Spinal cord (tissue), 10 donors: ENCODE results near the gene CTLA4. TPM values are rescaled to one million over a fixed set of nuclear protein-coding genes. Genes with fewer than 3 reads are reported as not detected.

Experiments used
- DNase-seq, 6 donors: peaks; one replicate each; pipeline versions ENCODE4 v3.0.0 to v3.0.0-alpha.2; 2013 to 2015; ENCODE audit warnings: low spot score in 6 of 6, low read depth in 4 of 6
- H3K27ac ChIP-seq: one replicate; pipeline ENCODE4 v1.5.1; 2013; ENCODE audit warnings: low read depth, low read length, control low read depth
- H3K27me3 ChIP-seq: one replicate; pipeline ENCODE4 v1.6.1; 2013; ENCODE audit warnings: low read length; ENCODE audit not compliant: control insufficient read depth, insufficient read depth
- H3K36me3 ChIP-seq: one replicate; pipeline ENCODE4 v1.6.1; 2013; ENCODE audit warnings: low read length; ENCODE audit not compliant: control insufficient read depth, insufficient read depth
- H3K4me1 ChIP-seq: one replicate; pipeline ENCODE4 v1.6.1; 2013; ENCODE audit warnings: low read length; ENCODE audit not compliant: control insufficient read depth, insufficient read depth
- H3K4me3 ChIP-seq: one replicate; pipeline ENCODE4 v1.5.1; 2013; ENCODE audit warnings: low read depth, low read length, control low read depth
- H3K9me3 ChIP-seq: one replicate; pipeline ENCODE4 v1.6.1; 2013; ENCODE audit warnings: low read length; ENCODE audit not compliant: control insufficient read depth, insufficient read depth
- WGBS: methylation state at CpG from one replicate; pipeline ENCODE4 v1.1.5; 2013; ENCODE audit warnings: missing lambda C conversion rate; ENCODE audit not compliant: insufficient coverage; 5-methylcytosine and 5-hydroxymethylcytosine counted together
- polyA plus RNA-seq, 2 donors: library from polyadenylated mRNA; unstranded; fragments of 120-200 nt; gene quantifications; one replicate each; pipeline ENCODE4 v1.2.1, GENCODE V29; 2013; ENCODE audit not compliant: insufficient read length in 2 of 2
- total RNA-seq, 2 donors: library from RNA; depleted of rRNA in 1 of 2; stranded (reverse); fragments of 120-200 nt in 1 of 2; fragments of >200 nt in 1 of 2; gene quantifications; one replicate each; pipeline versions ENCODE4 v1.2.3 to v1.2.4, GENCODE V29; 2013 to 2014
- donor health status: healthy.

Gene CTLA4
- total and polyA plus RNA-seq, 4 donors: 0.24 to 0.33 (median 0.30) TPM; not detected in 1

DNA sequence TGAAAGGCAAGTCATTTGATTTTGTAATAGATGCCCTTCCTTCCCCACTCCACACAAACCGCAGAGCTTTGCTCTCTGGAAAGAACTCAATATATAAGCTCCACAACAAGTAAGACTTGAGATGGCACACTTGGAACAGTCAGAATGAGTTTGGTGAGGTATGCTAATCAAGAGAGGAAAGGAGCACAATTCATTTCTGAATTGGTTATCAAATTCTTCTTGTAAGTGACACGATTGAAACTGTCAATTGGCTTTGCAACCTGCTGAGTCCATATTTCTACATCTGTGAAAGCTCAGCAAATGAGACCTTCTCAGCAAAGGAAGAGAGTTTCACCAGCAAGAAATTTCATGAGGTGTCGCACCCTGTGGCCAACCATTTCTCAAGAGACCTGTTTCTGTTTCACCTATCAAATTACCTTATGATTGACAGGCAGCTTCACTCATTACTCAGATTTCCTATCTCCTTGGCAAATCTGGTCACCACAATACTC is 19.1 kb downstream of the CTLA4 start:
- no peak overlapping the region for H3K4me3 ChIP-seq
- WGBS: 100% methylated on average over 2 of the region's 3 CpGs
- no peaks in the 10 kb centered on the region for H3K4me1 ChIP-seq
- no peak for DNase-seq
- no peaks in the 10 kb centered on the region for H3K36me3 ChIP-seq
- no peaks in the 10 kb centered on the region for H3K9me3 ChIP-seq
- peak overlapping the region; percentile 12 for H3K27ac ChIP-seq
- H3K27me3 ChIP-seq: no peaks in the 10 kb centered on the region

DNA sequence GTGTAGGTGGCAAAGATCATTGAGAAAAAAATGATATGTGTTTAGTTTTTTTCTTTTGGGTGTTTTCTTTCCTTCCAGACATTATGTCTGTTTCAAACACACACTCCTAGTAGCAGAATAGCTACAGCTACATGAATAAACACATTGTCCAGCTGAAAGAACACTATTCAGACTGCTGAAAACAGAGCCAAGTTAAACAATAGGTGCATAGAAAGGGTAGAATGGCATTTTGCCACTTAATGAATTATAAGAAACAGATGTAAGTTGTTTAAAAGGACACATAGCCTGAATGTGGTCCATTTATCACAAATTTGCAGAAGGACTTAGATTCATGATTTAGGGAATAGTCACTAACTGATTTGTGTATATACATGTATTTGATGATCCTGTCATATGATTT is 20.1 kb downstream of the CTLA4 start:
- no peaks in the 10 kb centered on the region for H3K9me3 ChIP-seq
- H3K36me3 ChIP-seq: no peaks in the 10 kb centered on the region
- no peaks in the 10 kb centered on the region for H3K4me1 ChIP-seq
- no peak overlapping the region for H3K27ac ChIP-seq
- peak in 2 of 6 donors; percentile 45 to 75 for DNase-seq
- no peak overlapping the region for H3K4me3 ChIP-seq
- H3K27me3 ChIP-seq: no peaks in the 10 kb centered on the region

DNA sequence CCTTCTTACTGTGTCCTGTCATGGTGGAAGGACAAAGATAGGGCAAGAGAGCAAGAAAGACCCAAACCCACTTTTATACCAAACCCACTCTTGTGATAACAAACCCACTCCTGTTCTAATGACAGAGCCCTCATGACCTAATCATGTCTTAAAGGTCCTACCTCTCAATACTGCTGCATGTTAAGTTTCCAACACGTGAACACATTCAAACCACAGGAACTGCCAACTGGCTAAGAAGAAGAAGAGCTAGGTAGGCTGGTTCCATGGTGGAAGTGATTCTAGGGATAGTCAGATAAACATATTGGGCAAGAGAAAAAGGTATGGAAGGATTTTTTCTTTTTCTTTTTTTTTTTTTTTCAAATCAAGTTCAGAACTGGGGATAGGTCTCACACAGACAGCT is 22.0 kb downstream of the CTLA4 start:
- Histone ChIP-seq H3K27me3 (no peaks in the 10 kb centered on the region), H3K27ac (no peak overlapping the region), H3K36me3 (no peaks in the 10 kb centered on the region), H3K4me1 (peaks cover 8% of the 10 kb centered on the region), H3K4me3 (no peak overlapping the region), H3K9me3 (no peaks in the 10 kb centered on the region)
- WGBS: no CpG with 5 or more reads among the region's 1 CpG
- DNase-seq: no peak

DNA sequence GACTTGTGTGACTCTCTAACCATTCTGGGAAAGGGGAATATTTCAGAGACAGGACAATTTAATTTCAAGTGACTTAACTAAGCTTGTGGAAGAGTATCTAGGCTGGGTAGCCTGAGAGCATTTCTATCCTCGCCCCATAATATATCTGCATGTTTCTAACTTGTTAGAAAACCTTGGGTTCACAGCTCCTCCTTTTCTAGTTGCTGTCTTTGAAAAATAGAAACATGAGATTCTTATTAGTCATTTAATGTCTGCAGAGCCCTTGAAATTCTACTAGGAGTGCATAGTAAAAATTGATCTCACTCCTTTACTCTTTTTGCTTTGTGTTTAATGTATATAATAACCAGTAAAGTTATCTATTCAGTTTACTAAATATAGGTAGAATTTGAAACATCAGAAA is 22.4 kb downstream of the CTLA4 start:
- Histone ChIP-seq H3K27me3 (no peaks in the 10 kb centered on the region), H3K4me3 (no peak overlapping the region), H3K9me3 (no peaks in the 10 kb centered on the region), H3K4me1 (peaks cover 8% of the 10 kb centered on the region), H3K27ac (no peak overlapping the region), H3K36me3 (no peaks in the 10 kb centered on the region)
- DNase-seq: no peak
- WGBS: no CpG with 5 or more reads among the region's 1 CpG

DNA sequence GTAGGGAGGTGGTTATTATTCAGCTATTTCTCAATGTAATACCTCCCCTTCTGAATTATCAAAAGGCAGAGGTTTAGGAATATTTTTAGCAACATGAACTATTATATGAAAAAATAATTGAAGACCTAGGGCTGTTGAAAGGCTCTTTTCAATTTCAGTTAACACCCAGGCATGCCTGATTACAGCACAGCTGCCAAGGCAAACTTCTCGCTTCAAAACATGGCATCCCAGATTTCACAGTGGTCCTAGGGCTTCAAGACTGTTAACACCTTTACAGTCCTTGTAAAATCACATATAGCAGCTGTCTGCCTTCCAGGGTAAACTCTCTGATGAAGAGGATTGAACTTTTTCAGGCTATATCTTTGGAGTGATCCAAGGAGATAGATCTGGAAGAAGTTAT is 23.2 kb downstream of the CTLA4 start:
- peaks cover 8% of the 10 kb centered on the region for H3K4me1 ChIP-seq
- H3K9me3 ChIP-seq: no peaks in the 10 kb centered on the region
- 83% methylated on average over 1 of the region's 1 CpG for WGBS
- no peak for DNase-seq
- no peak overlapping the region for H3K27ac ChIP-seq
- no peaks in the 10 kb centered on the region for H3K27me3 ChIP-seq
- H3K4me3 ChIP-seq: no peak overlapping the region
- no peaks in the 10 kb centered on the region for H3K36me3 ChIP-seq

DNA sequence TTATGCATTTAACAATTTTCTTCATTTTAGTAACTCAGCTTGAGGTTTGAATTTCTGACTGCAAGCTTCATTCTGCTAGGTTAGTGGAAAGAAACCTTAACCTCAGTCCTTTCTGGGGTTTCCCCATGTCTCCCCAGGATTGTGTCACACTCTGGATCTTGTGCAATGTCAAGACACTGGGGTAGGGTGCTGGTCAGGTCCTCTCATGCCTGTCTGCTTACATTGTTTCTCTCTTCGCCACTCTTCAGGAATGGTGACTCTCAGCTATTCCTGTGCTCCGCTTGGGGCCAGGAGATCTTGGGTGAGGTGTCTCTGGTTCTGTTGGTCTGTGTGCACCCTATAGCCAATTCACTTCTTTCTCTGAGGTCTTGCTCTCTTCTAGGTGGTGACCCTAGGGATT is 23.9 kb downstream of the CTLA4 start:
- H3K4me1 ChIP-seq: peaks cover 8% of the 10 kb centered on the region
- H3K4me3 ChIP-seq: no peak overlapping the region
- no peaks in the 10 kb centered on the region for H3K36me3 ChIP-seq
- no peak for DNase-seq
- no peaks in the 10 kb centered on the region for H3K27me3 ChIP-seq
- H3K27ac ChIP-seq: no peak overlapping the region
- no peaks in the 10 kb centered on the region for H3K9me3 ChIP-seq
- WGBS: no CpG with 5 or more reads among the region's 2 CpGs

DNA sequence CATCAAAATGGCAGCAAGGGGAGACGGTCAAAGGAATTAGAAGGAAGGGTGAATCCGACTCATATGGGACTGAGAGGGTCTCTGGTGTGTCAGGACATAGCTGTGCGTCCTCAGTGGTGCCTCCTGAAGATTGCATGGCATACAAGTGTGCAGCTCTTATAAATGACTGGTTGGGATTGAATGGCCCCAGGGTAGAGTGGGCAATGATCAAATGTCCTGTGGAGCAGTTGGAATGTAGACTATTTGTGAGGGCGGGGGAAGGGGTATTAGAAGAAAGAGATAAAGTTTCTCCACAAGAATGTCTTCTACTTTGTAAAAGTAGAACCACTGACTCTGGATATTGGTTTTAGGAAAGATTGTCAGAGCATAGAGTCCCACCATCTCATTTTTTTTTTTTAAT is 24.6 kb downstream of the CTLA4 start:
- WGBS: 97% methylated on average over 3 of the region's 4 CpGs

DNA sequence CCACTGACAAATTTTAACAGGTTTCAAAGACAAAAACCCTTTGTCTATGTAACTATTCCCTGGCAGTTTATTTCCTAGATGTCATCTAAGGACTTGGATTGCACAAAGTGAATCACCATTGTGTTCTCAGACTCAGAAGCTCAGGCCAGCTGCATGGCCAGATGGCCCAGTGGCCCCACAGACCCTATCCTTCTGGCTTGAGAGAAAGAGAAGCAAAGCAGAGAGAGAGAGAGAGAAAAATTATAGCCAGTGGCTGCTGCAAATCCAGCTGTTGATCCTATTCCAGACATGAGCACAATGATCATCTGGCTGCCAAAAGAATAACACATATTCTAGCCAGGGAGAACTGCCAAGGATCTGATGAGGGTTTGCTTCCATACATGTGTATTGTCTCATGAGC is 25.8 kb downstream of the CTLA4 start:
- no peaks in the 10 kb centered on the region for H3K27me3 ChIP-seq
- H3K36me3 ChIP-seq: no peaks in the 10 kb centered on the region
- H3K4me3 ChIP-seq: no peak overlapping the region
- H3K9me3 ChIP-seq: no peaks in the 10 kb centered on the region
- H3K27ac ChIP-seq: no peak overlapping the region
- peak in 2 of 6 donors; percentile 60 to 72 for DNase-seq
- H3K4me1 ChIP-seq: peaks cover 8% of the 10 kb centered on the region

More for the DNA sequence above, 24.6 kb downstream of the CTLA4 start:
- no peak overlapping the region for H3K27ac ChIP-seq
- peaks cover 8% of the 10 kb centered on the region for H3K4me1 ChIP-seq
- H3K4me3 ChIP-seq: no peak overlapping the region
- no peak for DNase-seq
- no peaks in the 10 kb centered on the region for H3K36me3 ChIP-seq
- H3K9me3 ChIP-seq: no peaks in the 10 kb centered on the region
- H3K27me3 ChIP-seq: no peaks in the 10 kb centered on the region

DNA sequence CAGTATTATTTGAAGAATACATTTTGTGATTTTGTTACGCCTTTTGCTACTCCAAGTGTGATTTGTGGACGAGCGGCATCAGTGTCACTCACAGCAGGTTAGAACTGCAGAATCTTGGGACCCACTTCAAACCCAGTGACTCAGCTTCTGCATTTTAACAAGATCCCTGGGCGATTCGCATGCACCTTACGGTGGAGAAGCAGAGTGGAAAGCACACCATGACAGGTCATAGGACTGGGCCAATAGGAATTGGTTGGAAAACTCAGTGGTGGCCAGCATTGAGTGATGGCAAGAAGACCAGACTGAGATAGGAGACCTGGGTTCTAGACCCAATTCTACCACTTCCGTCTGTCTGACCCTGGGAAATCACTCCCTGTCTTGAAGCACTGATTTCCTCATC is 26.3 kb downstream of the CTLA4 start:
- H3K27me3 ChIP-seq: no peaks in the 10 kb centered on the region
- H3K36me3 ChIP-seq: no peaks in the 10 kb centered on the region
- no peak overlapping the region for H3K4me3 ChIP-seq
- H3K4me1 ChIP-seq: peaks cover 8% of the 10 kb centered on the region
- no peak overlapping the region for H3K27ac ChIP-seq
- H3K9me3 ChIP-seq: no peaks in the 10 kb centered on the region
- DNase-seq: no peak
- 89% methylated on average over 3 of the region's 7 CpGs for WGBS

DNA sequence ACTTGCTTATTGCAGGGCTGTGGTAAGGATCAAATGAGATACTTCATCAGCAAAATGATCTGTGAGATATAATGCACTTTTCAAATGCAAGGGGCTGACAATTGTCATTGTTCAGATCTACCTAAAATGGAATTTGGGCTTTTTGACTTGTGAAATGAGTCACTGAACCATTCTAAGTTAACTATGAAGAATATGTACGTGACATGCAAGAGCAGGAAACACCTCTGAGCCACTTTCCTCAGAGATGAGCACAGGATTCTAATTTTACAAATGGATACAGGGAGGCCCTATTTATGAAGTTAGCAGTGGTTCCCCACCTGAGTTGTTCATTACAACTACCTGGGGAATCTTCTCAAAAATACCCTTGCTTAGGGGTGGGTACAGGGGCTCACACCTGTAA is 26.7 kb downstream of the CTLA4 start:
- H3K27ac ChIP-seq: no peak overlapping the region
- no peaks in the 10 kb centered on the region for H3K36me3 ChIP-seq
- H3K27me3 ChIP-seq: no peaks in the 10 kb centered on the region
- H3K4me1 ChIP-seq: peaks cover 8% of the 10 kb centered on the region
- no peak overlapping the region for H3K4me3 ChIP-seq
- no CpG with 5 or more reads among the region's 1 CpG for WGBS
- no peaks in the 10 kb centered on the region for H3K9me3 ChIP-seq
- DNase-seq: no peak
